Heart left ventricle (tissue), 16 donors: ENCODE results near the gene SLC66A1. TPM values are rescaled to one million over a fixed set of nuclear protein-coding genes. Genes with fewer than 3 reads are reported as not detected.

Source experiments
- ATAC-seq, 4 donors: fragments of 200-7000 bp; cut with Tn5 transposase; one replicate each; pipeline ENCODE4 v1.9.1; 2020 to 2022; ENCODE audit warnings: moderate library complexity in 4 of 4, mild to moderate bottlenecking in 3 of 4, moderate number of reproducible peaks in 1 of 4
- DNase-seq, 5 donors: peaks; one replicate each; pipeline ENCODE4 v3.0.0-alpha.2; 2020
- H3K27ac ChIP-seq, 12 donors: fragments of 200-600 bp; sonication (generic) in 4 of 12; one replicate each; pipeline versions ENCODE4 v1.5.0 to v1.8.0; 2016 to 2022; ENCODE audit warnings: mild to moderate bottlenecking in 2 of 12
- H3K27me3 ChIP-seq, 9 donors: fragments of 200-600 bp; sonication (generic) in 2 of 9; one replicate each; pipeline versions ENCODE4 v1.5.1 to v1.8.0; 2016 to 2022; ENCODE audit warnings: mild to moderate bottlenecking in 3 of 9
- H3K36me3 ChIP-seq, 9 donors: fragments of 200-600 bp; sonication (generic) in 2 of 9; one replicate each; pipeline versions ENCODE4 v1.5.0 to v1.8.0; 2018 to 2022; ENCODE audit warnings: mild to moderate bottlenecking in 2 of 9
- H3K4me1 ChIP-seq, 12 donors: fragments of 200-600 bp; sonication (generic) in 4 of 12; one replicate each; pipeline versions ENCODE4 v1.5.0 to v1.8.0; 2016 to 2022; ENCODE audit warnings: mild to moderate bottlenecking in 3 of 12
- H3K4me3 ChIP-seq, 12 donors: fragments of 200-600 bp; sonication (generic) in 4 of 12; one replicate each; pipeline versions ENCODE4 v1.5.0 to v1.8.0; 2017 to 2022; ENCODE audit warnings: mild to moderate bottlenecking in 9 of 12, moderate library complexity in 4 of 12
- H3K9me3 ChIP-seq, 12 donors: fragments of 200-600 bp; sonication (generic) in 4 of 12; one replicate each; pipeline versions ENCODE4 v1.5.0 to v1.8.0; 2016 to 2022; ENCODE audit warnings: mild to moderate bottlenecking in 1 of 12
- CTCF ChIP-seq, 12 donors: fragments of 200-600 bp; sonication (generic) in 4 of 12; IDR thresholded peaks; one replicate each; pipeline versions ENCODE4 v1.5.0 to v1.8.0; 2018 to 2022; ENCODE audit warnings: antibody characterized with exemption in 12 of 12, mild to moderate bottlenecking in 5 of 12
- POLR2A ChIP-seq, 2 donors: fragments of 450-650 bp; IDR thresholded peaks; one replicate each; pipeline ENCODE4 v1.6.1; 2017; ENCODE audit warnings: antibody characterized with exemption in 2 of 2, mild to moderate bottlenecking in 2 of 2, moderate library complexity in 2 of 2
- WGBS, 4 donors: extraction: QIAGEN DNeasy Blood & Tissue Kit in 2 of 4; methylation state at CpG; one replicate each; pipeline versions ENCODE4 v1.1.5 to v1.1.7; 2013 to 2018; 5-methylcytosine and 5-hydroxymethylcytosine counted together
- intact Hi-C, 10 donors: fragments of 100-400 bp; cut with DNase I; formaldehyde crosslinking; loops; one replicate each; pipeline versions ENCODE4 v1.11.1 to v1.14.2; 2022
- polyA plus RNA-seq, 2 donors: library from polyadenylated mRNA; stranded (reverse); fragments of 200-250 nt; gene quantifications; one replicate each; pipeline ENCODE4 v1.2.3, GENCODE V29; 2013
- total RNA-seq, 9 donors: library from RNA; depleted of rRNA in 2 of 9; stranded (reverse); fragments of >200 nt in 2 of 9; fragmentation: NEBNext Ultra II Directional in 3 of 9; extraction: Animal tissue kit (Norgen Biotek cat#: 25700) in 3 of 9; gene quantifications; one replicate each; pipeline versions ENCODE4 v1.1.0 to v1.2.4, GENCODE V29; 2016 to 2023
- donor health status: ischemic (EF 13 %, LVEDD 7.1; RV severe dilation, severe dysfunction).
- donor health status: healthy with polysubstance abuse.
- donor health status: DM: no; HTN: yes; CAD: no.
- donor health status: DM: no; HTN: no; CAD: no.
- donor health status: ischemic (EF 25% LVEDD 6.9; RV normal size, moderate dysfunction).
- donor health status: ischemic (EF 25% LVEDD 5.7; RV mildly dilated, moderate dysfunction).
- donor health status: healthy.
- donor health status: DM: yes; HTN: yes; CAD: no.
- donor health status: ischemic (EF 35%, LVEDD 5.7; RV mildly dilated, moderate dysfunction).
- donor health status: nonischemic (EF 11% LVEDD 7.7; RV severe dilation, severe dysfunction).
- donor health status: DM: yes; HTN: yes; CAD: no.
- donor health status: PGD.
- donor health status: ischemic (EF 29% LVEDD 5.4; RV normal size, mild dysfunction).
- donor health status: nonischemic (EF 23%, LVEDD 6.1; RV moderate dilation, normal function).

Gene SLC66A1
- total and polyA plus RNA-seq, 11 donors, result 6.4 to 19.4 (median 9.7) TPM

GRCh38 chr1:19339214-19339861, 27.2 kb downstream of the SLC66A1 start:
- TF ChIP-seq POLR2A (IDR thresholded peaks at IDR 0.05) (no peak), CTCF (IDR thresholded peaks at IDR 0.05) (no peak)
- Histone ChIP-seq H3K9me3 (no peaks in the 10 kb centered on the region), H3K36me3 (peaks cover 2 to 66% (median 57%) of the 10 kb centered on the region in 9 donors), H3K27me3 (no peaks in the 10 kb centered on the region), H3K4me1 (peaks cover 0 to 24% (median 7%) of the 10 kb centered on the region in 12 donors), H3K4me3 (no peak overlapping the region), H3K27ac (no peak overlapping the region)
- 87 to 90% (median 89%) methylated on average over 17 to 19 of the region's 19 CpGs for WGBS, 4 donors
- ATAC-seq (no peak), DNase-seq (no peak)
- intact Hi-C loops, result no loop called here

- WGBS, 4 donors, result 94 to 97% (median 96%) methylated on average over 11 to 14 of the region's 14 CpGs
- Histone ChIP-seq H3K9me3 (no peaks in the 10 kb centered on the region), H3K36me3 (peaks cover 2 to 78% (median 68%) of the 10 kb centered on the region in 9 donors), H3K4me1 (peaks cover 0 to 27% (median 9%) of the 10 kb centered on the region in 12 donors), H3K27me3 (no peaks in the 10 kb centered on the region), H3K4me3 (no peak overlapping the region), H3K27ac (no peak overlapping the region)
- TF ChIP-seq POLR2A (IDR thresholded peaks at IDR 0.05) (no peak), CTCF (IDR thresholded peaks at IDR 0.05) (no peak)
- no peak for ATAC-seq
- DNase-seq, result no peak
- intact Hi-C loops, result loop anchor here in 4 of 10 donors (5.0 kb wide), 4 partner anchors 47 to 317 kb away; no protein-coding TSS in a partner anchor
These were observed 28.3 kb downstream of the SLC66A1 start for GRCh38 chr1:19340387-19340937.

GRCh38 chr1:19341201-19342061, 29.3 kb downstream of the SLC66A1 start:
- Histone ChIP-seq H3K27ac (peak overlapping the region in 6 of 12 donors; percentile 20 to 52 (median 34)), H3K9me3 (no peaks in the 10 kb centered on the region), H3K27me3 (no peaks in the 10 kb centered on the region), H3K4me3 (no peak overlapping the region), H3K4me1 (peaks cover 0 to 27% (median 9%) of the 10 kb centered on the region in 12 donors), H3K36me3 (peaks cover 2 to 83% (median 69%) of the 10 kb centered on the region in 9 donors)
- peak in 3 of 4 donors; percentile 42 to 61 (median 52) for ATAC-seq
- peak; percentile 73 to 95 (median 86) for TF ChIP-seq CTCF (IDR thresholded peaks at IDR 0.05)
- TF ChIP-seq POLR2A (IDR thresholded peaks at IDR 0.05), result no peak
- 65 to 72% (median 68%) methylated on average over 19 to 25 of the region's 25 CpGs for WGBS, 4 donors
- intact Hi-C loops, result loop anchor here in 5 of 10 donors (2.0 to 5.0 kb wide), 5 partner anchors 46 to 316 kb away; no protein-coding TSS in a partner anchor
- peak; percentile 51 to 80 (median 65) for DNase-seq
